ENCODE measurements around the gene RTN4R. TPM values are rescaled to one million over a fixed set of nuclear protein-coding genes. Genes with fewer than 3 reads are reported as not detected.

Gene RTN4R
- total and polyA plus RNA-seq, 5 experiments from 2014 or later: 4.3 to 5.6 (median 5.0) TPM

DNA sequence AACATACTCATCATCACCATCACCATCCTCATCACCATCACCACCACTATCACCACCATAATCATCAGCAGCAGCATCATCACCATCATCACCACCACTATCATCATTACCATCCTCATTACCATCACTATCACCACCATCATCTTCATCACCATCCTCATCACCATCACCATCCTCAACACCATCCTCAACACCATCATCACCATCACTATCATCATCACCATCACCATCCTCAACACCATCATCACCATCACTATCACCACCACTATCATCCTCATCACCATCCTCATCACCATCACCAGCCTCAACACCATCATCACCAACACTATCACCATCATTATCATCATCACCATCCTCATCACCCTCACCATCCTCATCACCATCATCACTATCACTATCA is 16.6 kb downstream of the RTN4R start:
- ATAC-seq (no peak), DNase-seq (no peak)
- H3K36me3 Mint-ChIP-seq: no peaks in the 10 kb centered on the region
- no peak overlapping the region for H3K4me3 Mint-ChIP-seq
- POLR2A ChIA-PET: no interaction called here
- H3K4me1 Mint-ChIP-seq: peaks cover 9 to 32% (median 13%) of the 10 kb centered on the region in 4 donors
- H3K9me3 Mint-ChIP-seq: no peaks in the 10 kb centered on the region
- H3K27ac Mint-ChIP-seq: no peak overlapping the region
- H3K27me3 Mint-ChIP-seq: no peaks in the 10 kb centered on the region

DNA sequence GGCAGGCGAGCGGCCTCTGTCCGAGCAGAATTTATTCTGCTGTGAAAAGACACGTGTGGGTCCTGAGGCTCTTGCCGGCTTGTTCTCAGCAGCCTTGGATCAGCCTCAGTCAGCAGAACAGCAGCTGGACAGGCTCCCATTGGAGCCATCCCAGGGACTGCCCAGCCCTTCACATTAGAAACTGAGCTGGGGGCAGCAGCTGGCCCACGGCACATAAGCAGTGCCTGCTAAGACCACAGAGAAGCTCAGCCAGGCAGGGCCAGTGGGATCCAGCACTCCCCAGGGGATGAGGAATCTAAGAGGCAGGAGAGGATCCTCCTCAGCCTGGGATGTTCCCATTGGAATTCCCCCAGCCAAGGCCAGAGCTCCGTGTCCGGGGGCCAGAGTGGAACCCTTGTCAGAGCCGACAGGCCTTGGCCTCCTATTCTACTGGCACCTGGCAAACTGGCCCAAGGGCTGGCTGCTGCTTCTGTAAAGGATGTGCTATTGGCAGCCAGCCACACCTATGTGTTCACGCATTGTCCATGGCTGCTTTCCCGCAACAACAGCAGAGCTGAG is 18.2 kb downstream of the RTN4R start:
- H3K9me3 Mint-ChIP-seq: no peaks in the 10 kb centered on the region
- peak overlapping the region in 4 of 10 donors; percentile 22 to 59 (median 30) for H3K27ac Mint-ChIP-seq
- ATAC-seq (no peak), DNase-seq (no peak)
- H3K4me3 Mint-ChIP-seq: no peak overlapping the region
- H3K4me1 Mint-ChIP-seq: peaks cover 20 to 45% (median 21%) of the 10 kb centered on the region in 4 donors
- H3K36me3 Mint-ChIP-seq: no peaks in the 10 kb centered on the region
- no peaks in the 10 kb centered on the region for H3K27me3 Mint-ChIP-seq
- POLR2A ChIA-PET: interaction anchor here (0.7 kb wide), 1 partner anchor 12 kb away, joined by 3 read pairs; no protein-coding TSS in a partner anchor

- H3K27me3 Mint-ChIP-seq: no peaks in the 10 kb centered on the region
- peak overlapping the region in 2 of 10 donors; percentile 29 to 86 for H3K27ac Mint-ChIP-seq
- H3K4me3 Mint-ChIP-seq: no peak overlapping the region
- no peak for ATAC-seq
- no peak for DNase-seq
- no peaks in the 10 kb centered on the region for H3K36me3 Mint-ChIP-seq
- no peaks in the 10 kb centered on the region for H3K9me3 Mint-ChIP-seq
- POLR2A ChIA-PET: no interaction called here
- H3K4me1 Mint-ChIP-seq: peaks cover 25 to 49% (median 27%) of the 10 kb centered on the region in 4 donors
These were observed 19.6 kb downstream of the RTN4R start for GRCh38 chr22:20248461-20248978.

DNA sequence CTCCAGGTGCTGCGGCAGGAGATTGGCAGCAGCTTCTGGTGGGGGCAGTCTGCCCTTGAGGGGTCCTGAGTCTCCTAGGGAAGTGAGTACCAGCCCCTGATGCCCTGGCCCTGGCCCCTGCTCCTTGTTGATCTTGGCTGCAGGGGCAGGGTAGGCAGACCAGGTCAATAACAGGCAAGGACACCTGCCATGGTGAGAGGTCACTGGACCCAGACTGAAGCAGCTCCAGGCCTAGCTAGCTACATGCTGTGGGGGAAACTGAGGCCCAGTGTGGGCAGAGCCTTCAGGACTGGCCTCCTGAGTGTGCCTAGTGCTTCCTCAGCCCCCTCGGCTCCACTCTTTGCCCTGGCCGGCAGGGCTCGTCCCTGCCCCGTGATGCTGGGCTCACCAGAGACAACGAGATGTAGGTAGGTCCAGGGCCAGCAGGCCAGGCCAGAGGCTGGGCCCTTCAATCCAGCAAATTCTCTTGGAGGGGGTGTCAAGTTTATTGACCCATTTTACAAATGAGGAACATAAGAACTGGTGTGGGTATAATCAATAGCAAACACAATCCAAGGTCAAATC is 20.4 kb downstream of the RTN4R start:
- Mint-ChIP-seq H3K9me3 (no peaks in the 10 kb centered on the region), H3K36me3 (no peaks in the 10 kb centered on the region), H3K4me1 (peaks cover 28 to 57% (median 36%) of the 10 kb centered on the region in 4 donors), H3K27ac (peak overlapping the region in 9 of 10 donors; percentile 7 to 97 (median 61)), H3K27me3 (no peaks in the 10 kb centered on the region), H3K4me3 (peak overlapping the region in 1 of 10 donors; percentile 10)
- no peak for ATAC-seq
- POLR2A ChIA-PET: interaction anchor here (2.1 to 2.9 kb wide), 2 partner anchors 10 to 11 kb away, joined by 6 to 17 read pairs; no protein-coding TSS in a partner anchor
- no peak for DNase-seq

DNA sequence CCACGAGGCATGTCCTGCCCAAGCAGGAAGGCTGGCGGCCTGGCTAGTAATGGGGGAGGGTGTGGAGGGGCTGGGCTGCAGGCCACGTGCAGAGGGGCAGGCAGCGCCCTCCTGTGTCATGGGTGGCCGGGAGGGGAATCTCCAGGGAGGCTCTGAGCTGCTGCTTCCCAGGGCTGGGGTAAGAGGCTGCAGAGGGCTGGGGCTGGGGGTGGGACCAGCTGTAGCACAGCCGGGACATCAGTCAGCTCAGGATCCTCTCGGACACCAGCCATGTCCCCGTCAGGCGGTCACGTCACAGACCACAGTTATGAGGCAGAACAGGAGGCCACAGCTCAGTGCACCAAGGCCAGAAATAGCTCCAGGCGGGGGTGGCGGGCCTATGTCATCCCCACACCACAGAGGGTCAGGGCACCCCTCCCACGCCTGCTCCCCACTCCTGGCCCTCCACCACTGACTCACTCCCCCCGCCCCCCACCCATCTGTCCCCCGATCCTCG is 21.1 kb downstream of the RTN4R start:
- Mint-ChIP-seq H3K27me3 (no peaks in the 10 kb centered on the region), H3K9me3 (no peaks in the 10 kb centered on the region), H3K27ac (peak overlapping the region in 8 of 10 donors; percentile 40 to 98 (median 65)), H3K4me3 (no peak overlapping the region), H3K36me3 (no peaks in the 10 kb centered on the region), H3K4me1 (peaks cover 33 to 63% (median 42%) of the 10 kb centered on the region in 4 donors)
- ATAC-seq (no peak), DNase-seq (no peak)
- POLR2A ChIA-PET: interaction anchor here (2.1 to 2.9 kb wide), 3 partner anchors 9 to 40 kb away, joined by 6 to 17 read pairs (median 7); no protein-coding TSS in a partner anchor

- Mint-ChIP-seq H3K9me3 (no peaks in the 10 kb centered on the region), H3K4me3 (peak overlapping the region in 2 of 10 donors; percentile 7 to 26), H3K27ac (peak overlapping the region; percentile 53 to 99 (median 98)), H3K36me3 (no peaks in the 10 kb centered on the region), H3K27me3 (no peaks in the 10 kb centered on the region), H3K4me1 (peaks cover 33 to 63% (median 43%) of the 10 kb centered on the region in 4 donors)
- POLR2A ChIA-PET: interaction anchor here (0.7 to 2.9 kb wide), 5 partner anchors 8 to 130 kb away, joined by 3 to 17 read pairs (median 6); partner anchors contain the start of gene TRMT2A
- ATAC-seq (no peak), DNase-seq (no peak)
These were observed 21.6 kb downstream of the RTN4R start for GRCh38 chr22:20246368-20247009.

- Mint-ChIP-seq H3K27me3 (no peaks in the 10 kb centered on the region), H3K4me3 (peak overlapping the region; percentile 58 to 89 (median 77)), H3K36me3 (no peaks in the 10 kb centered on the region), H3K27ac (peak overlapping the region; percentile 96 to 99 (median 99)), H3K4me1 (peaks cover 33 to 69% (median 47%) of the 10 kb centered on the region in 4 donors), H3K9me3 (no peaks in the 10 kb centered on the region)
- ATAC-seq: no peak
- POLR2A ChIA-PET: interaction anchor here (0.7 to 2.9 kb wide), 5 partner anchors 8 to 129 kb away, joined by 3 to 17 read pairs (median 6); partner anchors contain the start of gene TRMT2A
- no peak for DNase-seq
These were observed 22.3 kb downstream of the RTN4R start for GRCh38 chr22:20245577-20246367.

GRCh38 chr22:20244691-20245576 is 23.2 kb downstream of the RTN4R start:
- POLR2A ChIA-PET: interaction anchor here (1.0 to 2.9 kb wide), 4 partner anchors 7 to 88 kb away, joined by 4 to 17 read pairs (median 6); no protein-coding TSS in a partner anchor
- no peaks in the 10 kb centered on the region for H3K9me3 Mint-ChIP-seq
- peaks cover 31 to 64% (median 48%) of the 10 kb centered on the region in 4 donors for H3K4me1 Mint-ChIP-seq
- ATAC-seq (peak; percentile 82 to 85), DNase-seq (peak; percentile 59 to 95 (median 82))
- peak overlapping the region; percentile 96 to 99 (median 99) for H3K27ac Mint-ChIP-seq
- H3K27me3 Mint-ChIP-seq: no peaks in the 10 kb centered on the region
- no peaks in the 10 kb centered on the region for H3K36me3 Mint-ChIP-seq
- H3K4me3 Mint-ChIP-seq: peak overlapping the region; percentile 59 to 89 (median 78)

DNA sequence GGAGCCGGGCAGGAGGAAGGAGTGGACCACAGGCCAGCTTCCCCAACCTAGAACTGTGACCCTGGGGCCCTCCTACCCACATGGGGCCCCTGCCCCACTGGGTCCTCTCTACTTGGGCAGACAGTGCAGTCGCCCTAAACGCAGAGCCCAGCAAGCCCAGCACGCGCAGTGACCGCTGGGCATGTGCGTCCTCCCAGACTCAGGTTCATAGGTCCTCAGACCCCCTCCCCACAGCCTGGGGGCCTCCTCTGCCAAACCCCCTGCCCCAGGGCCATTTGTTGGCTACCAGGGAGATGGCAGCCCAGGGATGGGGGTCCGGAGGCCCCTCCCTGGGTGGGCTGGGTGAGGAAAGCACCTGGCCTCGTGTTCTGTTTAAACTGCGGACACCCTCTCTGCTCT is 23.9 kb downstream of the RTN4R start:
- H3K4me1 Mint-ChIP-seq: peaks cover 29 to 68% (median 51%) of the 10 kb centered on the region in 4 donors
- H3K9me3 Mint-ChIP-seq: no peaks in the 10 kb centered on the region
- no peaks in the 10 kb centered on the region for H3K27me3 Mint-ChIP-seq
- H3K36me3 Mint-ChIP-seq: no peaks in the 10 kb centered on the region
- peak overlapping the region; percentile 59 to 92 (median 82) for H3K4me3 Mint-ChIP-seq
- H3K27ac Mint-ChIP-seq: peak overlapping the region; percentile 96 to 99 (median 99)
- no peak for ATAC-seq
- no peak for DNase-seq
- POLR2A ChIA-PET: interaction anchor here (0.5 to 1.4 kb wide), 4 partner anchors 24 to 322 kb away, joined by 3 to 5 read pairs (median 4); no protein-coding TSS in a partner anchor

DNA sequence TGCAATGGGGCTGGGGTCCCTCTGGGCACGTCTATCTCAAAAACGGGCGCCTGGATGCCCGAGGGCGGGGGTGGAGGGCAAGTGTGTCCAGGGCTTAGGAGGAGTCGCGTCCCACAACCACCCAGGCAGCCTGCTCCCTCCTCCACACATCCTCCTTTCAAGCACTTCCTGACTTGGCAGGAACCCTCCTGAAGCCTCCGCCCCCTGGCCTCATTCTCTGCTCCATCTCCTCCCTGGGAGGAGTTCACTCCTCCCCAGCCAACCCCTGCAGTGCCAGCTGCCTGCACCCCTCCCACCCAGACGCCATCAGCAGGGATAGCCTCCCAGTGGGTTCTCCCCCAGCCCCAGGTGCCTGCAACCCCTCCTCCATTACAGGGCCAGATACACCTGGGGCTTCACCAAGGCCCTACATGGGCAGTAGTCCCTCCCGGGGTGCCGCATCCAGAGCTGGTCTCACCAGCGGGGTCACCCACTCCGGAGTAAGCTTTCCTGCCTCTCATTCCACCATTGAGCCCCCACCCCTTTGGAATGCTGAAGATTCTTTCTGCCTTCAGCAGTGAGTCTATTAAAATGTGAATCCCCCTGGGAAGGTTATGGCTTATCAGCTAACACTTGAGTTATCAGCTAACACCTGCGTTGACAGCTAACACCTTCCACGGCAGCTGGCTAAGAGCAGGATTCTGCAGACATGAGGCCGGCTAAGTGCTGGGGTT is 24.4 kb downstream of the RTN4R start:
- Mint-ChIP-seq H3K36me3 (no peaks in the 10 kb centered on the region), H3K27ac (peak overlapping the region; percentile 93 to 99 (median 98)), H3K4me3 (peak overlapping the region; percentile 61 to 92 (median 81)), H3K9me3 (no peaks in the 10 kb centered on the region), H3K27me3 (no peaks in the 10 kb centered on the region), H3K4me1 (peaks cover 28 to 66% (median 52%) of the 10 kb centered on the region in 4 donors)
- POLR2A ChIA-PET: interaction anchor here (0.5 to 1.4 kb wide), 3 partner anchors 50 to 323 kb away, joined by 3 to 5 read pairs (median 3); no protein-coding TSS in a partner anchor
- peak; percentile 39 to 76 (median 54) for DNase-seq
- ATAC-seq: peak; percentile 31 to 44
